Measurements from ENCODE around the gene LUC7L3.

Gene LUC7L3

GRCh38 chr17:50779747-50780353, 60.4 kb downstream of the LUC7L3 start:
- FAIRE-seq (no peak), DNase-seq (ENCODE audit: insufficient read length) (no peak)
- no peak for TF ChIP-seq POLR2AphosphoS5 (IDR thresholded peaks at IDR 0.05; ENCODE audit: low read depth, low read length)
- TF ChIP-seq TAF1 (IDR thresholded peaks at IDR 0.05; ENCODE audit: borderline replicate concordance, low read depth, low read length) = no peak
- TF ChIP-seq POLR2A (IDR thresholded peaks at IDR 0.05; ENCODE audit: low read depth, low read length) = no peak

DNA sequence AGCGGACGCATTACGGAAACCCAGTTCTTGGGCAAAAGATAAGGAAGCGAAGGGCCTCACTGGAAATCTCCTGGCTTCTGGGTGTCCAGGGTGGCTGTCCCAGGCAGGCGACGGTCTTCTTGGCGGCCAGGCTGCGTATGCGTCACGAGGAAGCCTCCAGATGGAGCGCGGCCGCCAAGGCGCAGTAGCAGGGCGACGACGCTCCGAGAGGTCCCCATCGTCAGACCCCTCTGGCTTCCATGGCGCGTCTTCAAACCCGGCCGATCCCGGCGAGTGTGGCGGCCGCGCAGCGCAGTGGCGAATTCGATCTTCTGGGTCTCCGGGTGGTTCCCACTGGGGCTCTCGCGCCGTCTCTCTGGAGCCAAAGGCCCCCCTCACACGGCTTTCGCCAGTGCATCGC, 61.8 kb downstream of the LUC7L3 start:
- DNase-seq (ENCODE audit: insufficient read length) (no peak), FAIRE-seq (no peak)
- TF ChIP-seq POLR2A (IDR thresholded peaks at IDR 0.05; ENCODE audit: low read depth, low read length) (no peak), POLR2AphosphoS5 (IDR thresholded peaks at IDR 0.05; ENCODE audit: low read depth, low read length) (no peak), TAF1 (IDR thresholded peaks at IDR 0.05; ENCODE audit: borderline replicate concordance, low read depth, low read length) (no peak)

- TF ChIP-seq TAF1 (IDR thresholded peaks at IDR 0.05; ENCODE audit: borderline replicate concordance, low read depth, low read length) = no peak
- FAIRE-seq = peak; percentile 93
- peak; percentile 79 for DNase-seq (ENCODE audit: insufficient read length)
These were observed 63.8 kb downstream of the LUC7L3 start for GRCh38 chr17:50783193-50783660.

DNA sequence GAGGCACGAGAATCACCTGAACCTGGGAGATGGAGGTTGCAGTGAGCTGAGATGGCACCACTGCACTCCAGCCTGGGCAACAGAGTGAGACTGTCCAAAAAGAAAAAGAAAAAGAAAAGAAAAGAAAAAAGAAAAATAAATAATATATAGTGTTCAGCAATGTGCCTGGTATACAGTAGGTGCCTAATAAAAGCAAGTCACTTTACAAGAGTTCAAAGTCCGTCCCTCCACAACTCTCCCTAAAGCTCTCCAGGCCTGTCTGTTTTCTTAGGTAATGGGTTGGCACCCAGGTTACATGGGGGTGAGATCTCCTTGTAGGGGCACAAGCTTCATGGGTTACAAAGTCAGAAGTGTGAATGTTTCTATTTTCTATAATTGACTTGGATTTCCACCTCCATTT, 64.5 kb downstream of the LUC7L3 start:
- no peak for FAIRE-seq
- TF ChIP-seq POLR2AphosphoS5 (IDR thresholded peaks at IDR 0.05; ENCODE audit: low read depth, low read length) (no peak), TAF1 (IDR thresholded peaks at IDR 0.05; ENCODE audit: borderline replicate concordance, low read depth, low read length) (no peak), POLR2A (IDR thresholded peaks at IDR 0.05; ENCODE audit: low read depth, low read length) (no peak)
- no peak for DNase-seq (ENCODE audit: insufficient read length)

GRCh38 chr17:50785126-50785525, 65.7 kb downstream of the LUC7L3 start:
- TF ChIP-seq POLR2A (IDR thresholded peaks at IDR 0.05; ENCODE audit: low read depth, low read length) = no peak
- no peak for FAIRE-seq
- DNase-seq (ENCODE audit: insufficient read length) = no peak

DNA sequence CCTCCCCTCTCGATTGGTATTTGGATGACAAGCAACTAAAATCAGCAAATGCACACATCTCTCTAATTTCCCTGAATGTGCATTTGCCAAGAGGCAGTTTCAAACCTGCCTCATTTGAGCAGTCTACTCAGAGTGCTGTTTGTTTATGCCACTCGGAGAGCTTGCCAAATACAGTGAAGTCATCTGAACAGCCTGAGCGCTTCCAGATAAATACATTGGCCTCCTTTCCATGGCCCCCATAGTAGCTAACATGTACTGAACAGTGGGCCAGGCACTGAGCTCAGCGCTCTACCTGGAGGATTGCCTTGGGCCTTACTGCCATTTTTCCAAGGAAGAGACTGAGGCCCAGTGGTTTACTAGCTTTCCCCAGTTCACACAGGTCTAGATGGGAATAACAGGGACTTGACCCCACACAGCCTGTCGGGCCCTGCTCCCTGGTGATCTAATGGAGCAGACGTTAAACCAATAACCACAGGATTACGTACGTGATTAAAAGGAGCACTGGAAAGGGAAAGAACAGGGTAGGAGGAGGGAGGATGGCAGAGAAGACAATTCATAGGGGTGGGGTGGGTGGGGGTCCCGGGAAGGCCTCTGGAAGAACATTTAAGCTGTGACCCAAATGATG, 66.7 kb downstream of the LUC7L3 start:
- DNase-seq (ENCODE audit: insufficient read length) = no peak
- no peak for FAIRE-seq
- no peak for TF ChIP-seq TAF1 (IDR thresholded peaks at IDR 0.05; ENCODE audit: borderline replicate concordance, low read depth, low read length)

DNA sequence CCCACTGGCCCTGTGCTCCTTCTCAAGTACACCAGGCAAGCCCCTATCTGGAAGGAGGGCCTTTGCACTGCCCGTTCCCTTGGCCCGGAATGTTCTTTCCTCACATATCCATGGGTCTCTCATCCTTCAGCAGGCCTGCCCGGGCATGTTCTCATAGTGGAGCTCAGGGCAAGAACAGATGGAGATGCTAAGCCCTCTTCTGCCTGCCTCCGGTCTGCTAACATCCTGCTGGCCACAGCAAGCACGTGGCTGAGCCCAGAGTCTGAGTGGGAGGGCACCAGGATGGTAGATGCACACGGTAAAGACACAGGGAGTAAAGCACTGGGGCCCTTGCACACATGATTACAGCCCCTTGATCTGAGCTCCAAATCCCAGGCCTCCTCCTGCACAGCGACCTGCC, 67.7 kb downstream of the LUC7L3 start:
- no peak for DNase-seq (ENCODE audit: insufficient read length)
- no peak for FAIRE-seq
- no peak for TF ChIP-seq TAF1 (IDR thresholded peaks at IDR 0.05; ENCODE audit: borderline replicate concordance, low read depth, low read length)
- TF ChIP-seq POLR2AphosphoS5 (IDR thresholded peaks at IDR 0.05; ENCODE audit: low read depth, low read length) = no peak
- no peak for TF ChIP-seq POLR2A (IDR thresholded peaks at IDR 0.05; ENCODE audit: low read depth, low read length)

DNA sequence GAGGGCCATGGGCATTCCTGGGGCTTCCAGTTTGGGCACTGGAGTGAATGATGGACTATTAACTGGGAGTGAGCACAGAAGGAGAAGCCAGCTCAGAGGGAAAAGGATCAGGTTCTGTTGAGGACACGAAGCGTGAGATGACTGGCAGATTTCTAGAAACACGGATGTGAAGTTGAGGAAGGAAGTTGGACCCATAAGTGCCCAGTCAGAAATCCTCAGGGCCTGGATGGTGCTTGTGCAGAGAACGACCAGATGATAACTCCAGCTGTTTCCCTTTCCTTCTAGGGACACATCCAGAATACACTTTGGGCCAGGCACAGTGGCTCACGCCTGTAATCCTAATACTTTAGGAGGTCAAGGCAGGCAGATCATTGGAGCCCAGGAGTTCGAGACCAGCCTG, 71.2 kb downstream of the LUC7L3 start:
- FAIRE-seq = no peak
- TF ChIP-seq POLR2AphosphoS5 (IDR thresholded peaks at IDR 0.05; ENCODE audit: low read depth, low read length) (no peak), TAF1 (IDR thresholded peaks at IDR 0.05; ENCODE audit: borderline replicate concordance, low read depth, low read length) (no peak), POLR2A (IDR thresholded peaks at IDR 0.05; ENCODE audit: low read depth, low read length) (no peak)
- DNase-seq (ENCODE audit: insufficient read length) = no peak

- TF ChIP-seq POLR2A (IDR thresholded peaks at IDR 0.05; ENCODE audit: low read depth, low read length) = no peak
- no peak for TF ChIP-seq TAF1 (IDR thresholded peaks at IDR 0.05; ENCODE audit: borderline replicate concordance, low read depth, low read length)
- no peak for TF ChIP-seq POLR2AphosphoS5 (IDR thresholded peaks at IDR 0.05; ENCODE audit: low read depth, low read length)
- no peak for FAIRE-seq
- DNase-seq (ENCODE audit: insufficient read length) = no peak
These were observed 72.7 kb downstream of the LUC7L3 start for GRCh38 chr17:50792132-50792531.

- DNase-seq (ENCODE audit: insufficient read length) = no peak
- no peak for TF ChIP-seq POLR2AphosphoS5 (IDR thresholded peaks at IDR 0.05; ENCODE audit: low read depth, low read length)
- no peak for TF ChIP-seq POLR2A (IDR thresholded peaks at IDR 0.05; ENCODE audit: low read depth, low read length)
- no peak for TF ChIP-seq TAF1 (IDR thresholded peaks at IDR 0.05; ENCODE audit: borderline replicate concordance, low read depth, low read length)
- no peak for FAIRE-seq
These were observed 73.6 kb downstream of the LUC7L3 start for GRCh38 chr17:50793007-50793406.

DNA sequence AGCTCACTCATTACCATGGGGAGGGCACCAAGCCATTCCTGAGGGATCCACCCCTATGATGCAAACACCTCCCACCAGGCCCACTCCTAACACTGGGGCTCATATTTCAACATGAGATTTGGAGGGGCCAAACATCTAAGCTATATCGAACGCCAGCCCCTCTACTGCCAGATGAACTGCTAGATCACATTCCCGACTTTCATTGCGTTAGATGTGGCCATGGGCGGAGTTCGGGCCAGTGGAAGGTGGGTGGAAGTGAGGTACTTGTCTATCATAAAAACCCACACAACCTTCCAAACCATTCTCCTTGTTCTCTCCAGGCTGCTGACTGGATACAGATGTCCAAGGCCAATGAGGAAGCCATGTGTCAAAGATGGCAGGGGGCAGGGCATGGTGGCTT, 75.0 kb downstream of the LUC7L3 start:
- TF ChIP-seq POLR2A (IDR thresholded peaks at IDR 0.05; ENCODE audit: low read depth, low read length) (no peak), TAF1 (IDR thresholded peaks at IDR 0.05; ENCODE audit: borderline replicate concordance, low read depth, low read length) (no peak), POLR2AphosphoS5 (IDR thresholded peaks at IDR 0.05; ENCODE audit: low read depth, low read length) (no peak)
- FAIRE-seq (no peak), DNase-seq (ENCODE audit: insufficient read length) (no peak)

- FAIRE-seq (no peak), DNase-seq (ENCODE audit: insufficient read length) (no peak)
- no peak for TF ChIP-seq POLR2AphosphoS5 (IDR thresholded peaks at IDR 0.05; ENCODE audit: low read depth, low read length)
- TF ChIP-seq TAF1 (IDR thresholded peaks at IDR 0.05; ENCODE audit: borderline replicate concordance, low read depth, low read length) = no peak
- TF ChIP-seq POLR2A (IDR thresholded peaks at IDR 0.05; ENCODE audit: low read depth, low read length) = no peak
These were observed 77.9 kb downstream of the LUC7L3 start for GRCh38 chr17:50797135-50797810.

All from GM12892 (cell line).